Dermis blood vessel endothelial cell (primary cell): ENCODE data around the gene EPHA4. TPM values are rescaled to one million over a fixed set of nuclear protein-coding genes. Genes with fewer than 3 reads are reported as not detected.

Source experiments
- DNase-seq: peaks from one replicate; pipeline ENCODE4 v3.0.0; 2010
- total RNA-seq: library from RNA; depleted of rRNA; stranded (reverse); fragments of >200 nt; gene quantifications from 2 replicates; pipeline ENCODE4 v1.2.3, GENCODE V29; 2014

EPHA4 gene
- 10.6 and 21.1 TPM in 2 replicates for total RNA-seq

- DNase-seq, result peak; percentile 93
Observed at GRCh38 chr2:221572219-221572820, at the start of gene EPHA4. Gene EPHA4 (minus strand): TSS chr2:221572304. CDS start chr2:221572248, 56 bp downstream.

GRCh38 chr2:221618007-221618406 lies 45.9 kb upstream of the EPHA4 start:
- DNase-seq, result no peak

- DNase-seq, result no peak
Observed at GRCh38 chr2:221616561-221616960, 44.5 kb upstream of the EPHA4 start.

GRCh38 chr2:221614274-221614673 lies 42.2 kb upstream of the EPHA4 start:
- DNase-seq, result no peak

- DNase-seq, result no peak
Observed at GRCh38 chr2:221612800-221613199, 40.7 kb upstream of the EPHA4 start.

DNA sequence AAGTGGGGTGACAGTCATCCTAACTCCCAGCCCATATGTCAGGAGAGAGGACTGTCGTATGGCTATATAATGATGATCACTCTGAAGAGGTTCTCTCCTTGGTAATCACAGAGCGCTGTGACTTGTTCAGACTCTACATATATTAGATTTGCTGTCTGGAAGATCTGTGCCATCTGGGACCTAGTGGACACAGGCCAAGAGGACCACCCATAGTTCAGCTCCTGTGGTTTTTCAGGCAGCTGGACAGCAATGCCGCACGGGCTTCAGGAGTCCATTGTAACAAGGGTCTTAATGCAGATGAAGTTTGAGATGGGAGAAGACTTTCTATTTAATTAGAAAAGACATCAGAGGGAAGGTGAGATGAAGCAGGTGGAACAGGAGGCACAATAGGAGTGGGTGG lies 40.1 kb upstream of the EPHA4 start:
- DNase-seq, result no peak

- DNase-seq, result no peak
Observed at GRCh38 chr2:221610675-221611074, 38.6 kb upstream of the EPHA4 start.

DNA sequence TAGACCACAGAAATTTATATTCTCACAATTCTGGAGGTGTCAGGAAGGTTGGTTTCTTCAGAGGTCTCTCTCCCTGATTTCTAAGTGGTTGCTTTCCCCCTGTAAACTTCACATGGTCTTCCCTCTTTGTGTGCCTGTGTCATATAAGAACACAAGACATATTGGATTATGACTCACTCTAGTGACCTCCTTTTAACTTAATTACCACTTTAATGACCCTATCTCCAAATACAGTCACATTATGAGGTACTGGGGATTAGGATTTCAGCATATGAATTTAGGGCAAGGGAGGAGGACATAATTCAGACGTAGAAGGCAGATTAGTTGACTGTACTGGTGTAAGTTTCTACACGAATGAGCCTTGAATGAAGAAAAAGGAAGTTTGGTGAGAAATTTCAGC lies 38.2 kb upstream of the EPHA4 start:
- no peak for DNase-seq

DNA sequence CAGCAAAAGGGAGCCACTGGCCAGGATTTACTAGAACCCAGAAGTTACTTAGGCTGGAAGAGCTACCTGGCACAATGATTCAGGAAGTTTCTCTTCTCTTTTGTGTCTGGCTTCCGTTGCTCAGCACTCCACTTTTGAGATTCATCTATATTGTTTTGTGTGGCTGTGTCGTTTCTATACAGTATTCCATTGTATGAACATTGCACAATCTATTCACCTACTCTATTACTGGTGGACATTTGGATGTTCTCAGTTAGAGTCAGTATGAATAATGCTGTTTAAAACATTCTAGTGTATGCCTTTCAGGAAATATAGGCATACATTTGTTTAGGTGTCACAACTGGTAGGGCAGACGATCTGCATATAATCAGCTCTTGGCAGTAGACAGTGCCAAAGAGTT lies 36.3 kb upstream of the EPHA4 start:
- no peak for DNase-seq

DNA sequence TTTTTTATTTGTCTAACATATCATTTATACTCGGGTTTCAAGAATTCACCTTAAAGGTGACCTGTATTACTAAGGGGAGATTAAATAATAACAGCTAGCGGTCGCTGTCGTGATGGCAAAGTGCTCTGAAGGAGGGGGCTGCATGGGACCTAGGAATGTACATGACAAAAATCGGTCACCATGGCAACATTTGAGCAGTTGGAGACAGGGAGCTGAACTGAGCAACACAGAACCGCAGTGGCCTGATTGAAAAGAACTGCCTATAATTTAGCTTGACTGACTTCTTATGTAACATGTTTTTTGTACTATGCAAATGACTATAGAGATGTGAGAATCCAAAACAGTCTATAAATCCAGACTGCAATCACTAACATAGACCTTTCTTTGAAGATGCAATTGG lies 34.3 kb upstream of the EPHA4 start:
- DNase-seq, result no peak

DNA sequence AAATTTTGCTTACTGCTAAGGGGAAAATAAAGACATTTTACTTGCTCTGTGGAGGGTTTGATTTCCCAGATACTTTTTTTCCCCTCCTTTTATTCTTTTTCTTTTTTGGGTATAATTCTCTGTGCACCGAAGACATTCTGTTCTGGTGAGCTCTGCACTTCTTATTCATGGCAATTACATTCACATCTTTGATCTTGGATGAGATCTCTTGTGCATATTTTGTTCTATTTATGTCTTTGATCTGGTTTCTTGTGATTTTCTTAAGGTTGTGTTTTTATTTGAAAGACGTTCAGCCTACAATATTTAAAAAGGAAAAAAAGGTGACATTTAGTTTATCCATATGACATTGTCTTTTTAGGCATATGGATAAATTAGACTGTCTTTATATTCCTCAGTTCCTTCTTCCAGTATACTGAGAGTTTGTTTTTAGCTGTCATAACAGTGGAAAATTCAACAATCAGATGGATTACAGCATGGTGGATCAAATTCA lies 33.7 kb upstream of the EPHA4 start:
- no peak for DNase-seq

DNA sequence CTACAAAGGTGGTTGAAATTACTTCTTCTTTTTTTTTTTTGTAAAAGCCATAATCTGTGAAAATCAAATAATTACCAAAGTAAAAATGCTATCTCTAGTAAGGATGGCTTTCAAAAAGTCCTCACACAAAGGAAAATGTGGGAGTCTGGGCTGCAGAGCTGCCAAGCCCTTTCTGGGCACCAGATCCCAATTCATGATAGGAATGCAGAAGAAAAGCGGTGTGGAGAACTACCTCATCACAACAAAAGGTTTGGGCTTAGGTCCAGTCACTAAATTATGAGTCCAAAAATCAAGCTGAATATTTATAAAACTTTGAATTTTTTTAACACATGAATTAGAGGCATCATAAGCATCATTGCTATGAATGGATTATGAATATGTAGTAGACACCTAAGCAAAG lies 30.8 kb upstream of the EPHA4 start:
- no peak for DNase-seq

DNA sequence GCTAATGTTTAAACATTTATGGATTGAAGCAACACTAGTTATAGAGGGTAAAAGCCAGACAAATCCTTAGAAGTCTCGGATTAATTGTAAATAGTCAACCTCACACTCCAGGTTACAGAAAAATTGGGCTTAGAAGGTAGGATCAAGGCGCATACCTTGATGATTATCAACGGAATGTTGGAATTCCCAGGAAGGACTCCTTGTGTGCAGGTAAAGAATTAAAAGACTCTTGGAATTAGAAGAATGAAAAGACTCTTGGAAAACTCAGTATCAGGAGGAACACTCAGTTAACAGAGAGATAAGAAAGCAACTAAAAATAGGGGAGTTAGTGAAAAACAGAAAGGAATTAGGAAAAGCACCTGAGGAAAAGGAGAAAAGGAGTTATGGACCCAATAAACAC lies 29.3 kb upstream of the EPHA4 start:
- no peak for DNase-seq

- DNase-seq, result no peak
Observed at GRCh38 chr2:221600388-221600787, 28.3 kb upstream of the EPHA4 start.

GRCh38 chr2:221596192-221596591 lies 24.1 kb upstream of the EPHA4 start:
- DNase-seq, result peak; percentile 2

DNA sequence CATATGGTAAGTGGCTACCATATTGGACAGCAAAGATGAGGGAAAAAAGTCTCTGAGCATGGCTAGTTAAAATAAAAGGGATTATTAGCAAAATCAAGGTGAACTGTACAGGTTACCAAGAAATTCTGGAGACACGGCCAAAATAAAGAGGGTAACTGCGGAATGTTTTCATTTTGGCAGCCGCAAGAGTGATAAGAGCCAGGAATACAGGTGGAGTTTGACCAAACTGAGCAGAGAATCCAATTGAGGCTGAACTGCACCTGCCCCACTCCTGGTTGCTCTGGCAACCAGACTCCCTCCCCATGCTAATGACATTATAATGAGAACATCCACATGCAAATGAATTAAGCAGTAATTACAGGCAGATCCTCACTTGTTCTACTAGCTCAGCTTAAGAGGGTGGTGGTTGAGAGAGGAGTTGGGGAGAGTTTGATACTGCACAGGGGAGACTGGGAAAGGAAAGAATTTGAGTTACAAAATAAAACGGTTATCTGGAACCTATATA lies 18.8 kb upstream of the EPHA4 start:
- DNase-seq, result no peak

- DNase-seq, result no peak
Observed at GRCh38 chr2:221589696-221590095, 17.6 kb upstream of the EPHA4 start.

DNA sequence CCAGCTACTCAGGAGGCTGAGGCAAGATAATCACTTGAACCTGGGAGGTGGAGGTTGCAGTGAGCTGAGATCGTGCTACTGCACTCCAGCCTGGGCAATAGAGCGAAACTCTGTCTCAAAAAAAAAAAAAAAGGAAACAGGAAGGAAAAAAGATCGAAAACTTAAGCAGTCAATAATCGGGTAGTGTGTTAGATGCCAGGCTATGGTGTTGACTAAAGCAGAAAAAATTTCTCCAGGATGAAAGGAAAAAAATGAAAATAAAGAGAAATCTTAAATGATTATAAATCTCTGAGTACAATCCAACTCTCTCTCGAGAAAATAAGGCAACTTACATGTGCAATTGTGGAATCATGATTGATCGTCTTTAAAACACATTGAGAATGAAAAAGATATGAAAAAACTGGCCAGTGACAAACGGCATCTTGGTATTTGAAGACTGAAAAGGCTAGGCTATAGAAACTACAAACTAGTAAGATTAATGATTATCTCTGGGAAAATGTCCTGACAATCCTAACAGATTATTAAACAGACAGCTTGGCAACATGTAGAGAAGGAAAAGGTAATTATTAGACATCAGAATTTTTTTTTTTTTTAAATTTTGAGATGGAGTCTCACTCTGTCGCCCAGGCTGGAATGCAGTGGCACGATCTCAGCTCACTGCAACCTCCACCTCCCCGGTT lies 16.3 kb upstream of the EPHA4 start:
- no peak for DNase-seq

DNA sequence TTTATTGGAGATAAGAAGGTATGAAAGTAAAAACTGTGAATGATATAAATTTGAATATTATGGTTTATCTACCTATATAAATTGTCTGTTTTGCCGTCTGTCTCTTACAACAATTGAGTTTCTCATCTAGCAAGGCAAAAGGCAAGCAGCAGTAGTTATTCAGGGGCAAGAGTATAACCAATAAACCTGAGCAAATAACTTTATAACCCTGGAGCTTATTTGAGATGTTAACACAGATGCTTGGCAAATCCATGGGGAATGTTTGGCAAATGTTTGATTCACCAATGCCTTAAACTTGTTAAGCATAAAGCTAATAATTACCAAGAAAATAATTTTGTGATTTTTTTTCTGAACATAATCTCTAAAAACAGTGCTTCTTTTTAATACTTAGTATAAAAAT lies 9.9 kb upstream of the EPHA4 start:
- no peak for DNase-seq

DNA sequence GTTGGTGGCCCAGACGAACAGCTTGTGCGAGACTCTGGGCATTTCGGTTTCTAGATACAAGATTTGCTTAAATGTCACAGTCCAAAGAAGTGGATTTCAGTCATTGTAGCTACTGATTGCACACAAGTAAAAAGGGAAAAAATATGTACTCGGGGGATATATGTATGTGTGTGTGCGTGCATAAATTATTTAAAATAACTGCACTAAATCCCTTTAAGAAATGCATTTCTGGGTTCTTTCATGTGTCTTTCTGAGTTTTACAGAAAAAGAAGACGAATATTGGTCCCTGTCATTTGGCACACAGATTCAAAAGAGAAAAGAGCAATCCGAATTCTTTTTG lies 2.1 kb upstream of the EPHA4 start:
- no peak for DNase-seq

DNA sequence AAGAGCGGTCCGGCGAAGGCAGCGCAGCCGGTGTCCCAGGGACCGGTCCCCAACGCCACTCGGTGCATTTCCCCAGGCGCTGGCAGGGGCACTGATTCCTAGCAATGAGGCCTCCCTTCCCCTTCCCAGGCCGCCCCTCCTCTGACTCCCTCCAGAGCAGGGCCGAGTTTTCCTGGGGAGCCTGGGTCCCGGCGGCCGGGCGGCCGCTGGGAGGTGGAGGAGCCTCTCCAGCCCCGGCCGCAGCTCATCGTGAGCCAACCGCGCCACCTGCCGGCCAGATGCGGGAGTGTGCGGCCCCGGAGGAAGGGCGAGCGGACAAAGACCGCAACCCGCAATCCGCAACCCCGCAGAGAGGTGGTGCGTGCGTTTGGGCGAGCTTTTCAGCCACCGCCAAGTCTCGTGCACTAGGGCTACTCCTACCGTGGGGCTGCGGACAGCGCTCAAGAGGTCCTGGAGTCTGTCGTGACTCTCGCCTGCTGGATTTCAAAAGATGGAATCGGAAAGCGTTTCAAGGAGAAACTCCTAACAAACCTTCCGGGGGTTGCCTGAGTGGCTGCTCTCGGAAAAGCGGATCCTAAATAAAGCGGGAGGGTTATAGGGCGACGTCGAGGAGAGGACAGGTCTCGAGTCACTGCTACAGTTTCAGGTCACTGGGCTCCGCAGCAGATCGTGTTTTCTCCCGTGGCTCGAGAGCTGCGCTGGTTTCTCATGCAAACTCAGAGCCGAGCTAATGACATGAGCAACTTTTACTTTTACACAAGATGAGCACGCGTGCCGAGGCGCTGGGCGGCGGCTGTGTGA lies 1.5 kb upstream of the EPHA4 start:
- DNase-seq, result peak; percentile 84

DNA sequence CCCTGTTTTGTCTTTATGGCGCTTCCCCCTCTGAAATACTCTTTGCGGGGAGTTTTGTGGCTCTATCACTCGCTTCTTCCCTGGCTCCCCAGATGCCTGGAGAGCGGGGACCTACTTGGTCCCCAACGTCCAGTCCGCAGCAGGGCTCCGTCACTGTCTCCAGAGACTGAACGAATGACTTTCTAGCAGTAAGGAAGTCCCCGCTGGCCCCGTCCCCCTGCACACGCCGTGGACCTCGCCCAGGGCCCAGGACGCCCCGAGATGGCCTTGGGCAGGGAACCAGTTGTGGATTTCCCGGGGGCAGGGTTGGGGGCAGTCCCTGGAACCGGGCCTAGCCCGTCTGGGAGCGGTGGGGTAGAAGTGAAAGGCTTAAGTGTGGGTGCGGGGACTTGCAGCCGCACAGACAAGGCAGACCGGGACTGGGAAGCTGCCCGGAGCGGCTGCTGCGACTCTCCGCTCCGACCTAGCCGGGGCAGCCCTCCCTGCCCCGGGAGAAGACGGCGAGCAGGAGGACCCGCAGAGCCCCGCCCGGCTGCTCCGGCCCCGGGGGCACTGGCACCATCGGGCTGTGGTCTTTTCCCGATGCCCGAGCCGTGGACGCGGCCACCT lies 821 bp upstream of the EPHA4 start:
- peak; percentile 53 for DNase-seq

- DNase-seq, result peak; percentile 50
Observed at GRCh38 chr2:221571551-221572218, 419 bp downstream of the EPHA4 start.
